GM21423 (cell line): ENCODE results near the gene VPS13C.

Experiments used
- ATAC-seq: cut with Tn5 transposase; IDR thresholded peaks from one replicate; pipeline ENCODE4 v1.9.1; 2021; ENCODE audit warnings: mild to moderate bottlenecking, moderate library complexity; ENCODE audit not compliant: unreplicated experiment

VPS13C gene

GRCh38 chr15:61943992-61944391 lies 116.3 kb downstream of the VPS13C start:
- no peak for ATAC-seq

GRCh38 chr15:61938249-61938648 lies 122.0 kb downstream of the VPS13C start:
- no peak for ATAC-seq

- ATAC-seq = no peak
Measured at GRCh38 chr15:61936528-61937195, 123.6 kb downstream of the VPS13C start.

GRCh38 chr15:61935493-61935892 lies 124.8 kb downstream of the VPS13C start:
- no peak for ATAC-seq

GRCh38 chr15:61929452-61929851 lies 130.8 kb downstream of the VPS13C start:
- ATAC-seq = no peak

- ATAC-seq = no peak
Measured at GRCh38 chr15:61923173-61923572, 137.1 kb downstream of the VPS13C start.

- ATAC-seq = no peak
Measured at GRCh38 chr15:61921093-61921492, 139.2 kb downstream of the VPS13C start.

- ATAC-seq = no peak
Measured at GRCh38 chr15:61917457-61917856, 142.8 kb downstream of the VPS13C start.

GRCh38 chr15:61916104-61916503 lies 144.1 kb downstream of the VPS13C start:
- no peak for ATAC-seq

- ATAC-seq = no peak
Measured at GRCh38 chr15:61915640-61916039, 144.6 kb downstream of the VPS13C start.

GRCh38 chr15:61910839-61911369 lies 149.3 kb downstream of the VPS13C start:
- ATAC-seq = no peak

- no peak for ATAC-seq
Measured at GRCh38 chr15:61908241-61908640, 152.0 kb downstream of the VPS13C start.

- ATAC-seq = no peak
Measured at GRCh38 chr15:61907753-61908086, 152.5 kb downstream of the VPS13C start.

GRCh38 chr15:61906961-61907752 lies 153.1 kb downstream of the VPS13C start:
- ATAC-seq = no peak

GRCh38 chr15:61893146-61893545 lies 167.1 kb downstream of the VPS13C start:
- no peak for ATAC-seq

- no peak for ATAC-seq
Measured at GRCh38 chr15:61892140-61892539, 168.1 kb downstream of the VPS13C start.

GRCh38 chr15:61890106-61890505 lies 170.1 kb downstream of the VPS13C start:
- no peak for ATAC-seq

- no peak for ATAC-seq
Measured at GRCh38 chr15:61889706-61890105, 170.5 kb downstream of the VPS13C start.

GRCh38 chr15:61888074-61888780 lies 172.0 kb downstream of the VPS13C start:
- no peak for ATAC-seq

GRCh38 chr15:61880084-61880483 lies 180.2 kb downstream of the VPS13C start:
- ATAC-seq = no peak

GRCh38 chr15:61879219-61879618 lies 181.0 kb downstream of the VPS13C start:
- ATAC-seq = no peak
